HepG2 (cell line): ENCODE data around the gene EZH2. TPM values are rescaled to one million over a fixed set of nuclear protein-coding genes. Genes with fewer than 3 reads are reported as not detected.

Source experiments
- ATAC-seq: fragments of 200-7000 bp; cut with Tn5 transposase; 3 replicates; pipeline ENCODE4 v1.9.1; 2020; ENCODE audit warnings: mild to moderate bottlenecking, moderate library complexity
- BruUV-seq: library from RNA; stranded (reverse); fragments of 400-500 nt; replicated peaks from 2 replicates; lab custom pipeline; 2021; lab: Mats Ljungman, UMichigan
- CTCF ChIA-PET: fragments of 300-600 bp; formaldehyde crosslinking; extraction: SDS; loops from one replicate; lab custom pipeline; 2021; ENCODE audit warnings: low total read pairs, inconsistent platforms, low intra/inter-chr PET ratio; lab: Yijun Ruan, JAX
- POLR2A ChIA-PET: fragments of 350-600 bp; sonication (Branson Sonifier 250); formaldehyde crosslinking; loops from one replicate; lab custom pipeline; 2020; ENCODE audit warnings: antibody characterized with exemption, inconsistent platforms; lab: Yijun Ruan, JAX
- DNase-seq: peaks from one replicate; pipeline ENCODE4 v3.0.0-alpha.2; 2015; ENCODE audit warnings: low spot score
- FAIRE-seq: peaks from 3 replicates; lab custom pipeline; 2011; peaks lifted over from hg19 to GRCh38; lab: Jason Lieb, UNC
- H2AFZ ChIP-seq: one replicate; pipeline ENCODE4 v1.6.1; 2011; ENCODE audit warnings: low read length, inconsistent platforms
- H3K27ac ChIP-seq: fragments of 300-600 bp; 3 replicates; pipeline ENCODE4 v1.8.0; 2011; ENCODE audit warnings: mixed run types, mild to moderate bottlenecking, mixed read lengths, low read length, inconsistent platforms; ENCODE audit not compliant: insufficient read depth; ENCODE audit errors: extremely low read length
- H3K27me3 ChIP-seq, 2 experiments: fragments of 200-600 bp in 1 of 2; 2 replicates in 1 of 2; 3 replicates in 1 of 2; pipeline versions ENCODE4 v1.6.0 to v1.8.0; 2011; ENCODE audit warnings: low read length in 2 of 2, mild to moderate bottlenecking in 2 of 2, moderate library complexity in 2 of 2, inconsistent platforms in 1 of 2; ENCODE audit not compliant: insufficient read depth in 2 of 2, control insufficient read depth in 1 of 2
- H3K36me3 ChIP-seq, 2 experiments: fragments of 200-600 bp in 1 of 2; replicated peaks in 1 of 2; 2 replicates in 1 of 2; 3 replicates in 1 of 2; pipeline versions ENCODE4 v1.5.1 to v1.8.0; 2011; ENCODE audit warnings: low read length in 2 of 2, inconsistent platforms in 1 of 2; ENCODE audit not compliant: insufficient read depth in 2 of 2, control insufficient read depth in 1 of 2
- H3K4me1 ChIP-seq: 2 replicates; pipeline ENCODE4 v1.5.1; 2012; ENCODE audit warnings: low read length, inconsistent platforms; ENCODE audit not compliant: insufficient read depth
- H3K4me2 ChIP-seq: 2 replicates; pipeline ENCODE4 v1.6.0; 2011; ENCODE audit warnings: low read depth, low read length, inconsistent platforms
- H3K4me3 ChIP-seq, 3 experiments: fragments of 200-600 bp in 1 of 3; sonication (generic), shearing (Covaris generic) in 1 of 3; replicated peaks in 1 of 3; 2 replicates each; pipeline ENCODE4 v1.5.1; 2011 to 2016; ENCODE audit warnings: low read length in 3 of 3, inconsistent platforms in 2 of 3, low read depth in 2 of 3, mild to moderate bottlenecking in 2 of 3, control low read depth in 1 of 3, mixed read lengths in 1 of 3; ENCODE audit not compliant: insufficient read depth in 1 of 3
- H3K79me2 ChIP-seq: one replicate; pipeline ENCODE4 v1.6.1; 2011; ENCODE audit warnings: low read length, inconsistent platforms; ENCODE audit not compliant: insufficient read depth
- H3K9ac ChIP-seq: 2 replicates; pipeline ENCODE4 v1.6.0; 2011; ENCODE audit warnings: mild to moderate bottlenecking, low read depth, low read length, inconsistent platforms; ENCODE audit not compliant: insufficient read depth
- H3K9me3 ChIP-seq: 2 replicates; pipeline ENCODE4 v1.5.1; 2012; ENCODE audit warnings: mild to moderate bottlenecking, low read length
- H4K20me1 ChIP-seq: 2 replicates; pipeline ENCODE4 v1.6.0; 2011; ENCODE audit warnings: inconsistent platforms, mild to moderate bottlenecking, low read length, moderate library complexity; ENCODE audit not compliant: insufficient read depth
- ARID3A ChIP-seq: IDR thresholded peaks from 2 replicates; pipeline ENCODE4 v1.6.1; 2012; ENCODE audit warnings: low read depth, low read length, improper control_type of control experiment
- DRAP1 ChIP-seq: IDR thresholded peaks from 2 replicates; pipeline ENCODE4 v1.6.1; 2016; ENCODE audit warnings: missing genetic modification reagents, missing compliant biosample characterization
- KAT7 ChIP-seq: IDR thresholded peaks from 2 replicates; pipeline ENCODE4 v1.6.1; 2018; ENCODE audit warnings: borderline replicate concordance, missing compliant biosample characterization
- MNT ChIP-seq: fragments of 450-650 bp; IDR thresholded peaks from 2 replicates; pipeline ENCODE4 v1.6.1; 2016
- PLRG1 ChIP-seq: fragments of 450-650 bp; conservative IDR thresholded peaks from 2 replicates; pipeline ENCODE4 v1.6.1; 2016
- STAT6 ChIP-seq: sonication (generic); formaldehyde crosslinking; IDR thresholded peaks from 2 replicates; pipeline ENCODE4 v1.4.0; 2020; ENCODE audit warnings: missing genetic modification reagents, mild to moderate bottlenecking, borderline replicate concordance
- TAF1 ChIP-seq: sonication (generic); formaldehyde crosslinking; IDR thresholded peaks from 2 replicates; pipeline ENCODE4 v1.4.0; 2020; ENCODE audit warnings: missing genetic modification reagents
- U2AF2 ChIP-seq: fragments of 200-400 bp; formaldehyde crosslinking; IDR thresholded peaks from 2 replicates; pipeline ENCODE4 v1.6.1; 2017; ENCODE audit warnings: low read depth, mild to moderate bottlenecking, low read length
- ZNF281 ChIP-seq: sonication (generic); formaldehyde crosslinking; IDR thresholded peaks from 2 replicates; pipeline ENCODE4 v1.4.0; 2020; ENCODE audit warnings: missing genetic modification reagents, borderline replicate concordance
- ZNF512 ChIP-seq: sonication (generic); formaldehyde crosslinking; IDR thresholded peaks from 2 replicates; pipeline ENCODE4 v1.4.0; 2020; ENCODE audit warnings: mild to moderate bottlenecking, missing genetic modification reagents
- ZNF576 ChIP-seq: sonication (generic); formaldehyde crosslinking; IDR thresholded peaks from 2 replicates; pipeline ENCODE4 v1.4.0; 2020; ENCODE audit warnings: mild to moderate bottlenecking, missing genetic modification reagents
- WGBS: methylation state at CpG from one replicate; pipeline ENCODE4 v1.1.6; 2017; ENCODE audit warnings: low lambda C conversion rate; 5-methylcytosine and 5-hydroxymethylcytosine counted together
- in situ Hi-C: cut with HindIII; loops from 2 replicates; pipeline ENCODE4 v1.10.0; 2017; ENCODE audit warnings: low pct_unique_long_range_greater_than_20kb; ENCODE audit not compliant: extremely low pct_ligation_motif_present
- intact Hi-C: fragments of 100-400 bp; cut with micrococcal nuclease; formaldehyde crosslinking; loops from one replicate; pipeline ENCODE4 v1.10.0; 2022; ENCODE audit not compliant: unreplicated experiment
- polyA plus RNA-seq, 8 experiments: library from polyadenylated mRNA; depleted of rRNA in 3 of 8; stranded (reverse) in 7 of 8; unstranded in 1 of 8; fragments of >200 nt; fragmentation: Illumina TruSeq in 4 of 8; extraction: Trizol in 4 of 8; gene quantifications; 2 replicates each; pipeline versions ENCODE4 v1.2.1 to v1.2.3, GENCODE V29; 2011 to 2016; ENCODE audit warnings: low read depth in 4 of 8, missing spikeins in 1 of 8, mixed read lengths in 1 of 8; ENCODE audit not compliant: insufficient read depth in 1 of 8
- total RNA-seq, 5 experiments: library from RNA; depleted of rRNA; stranded (reverse); fragments of >200 nt; fragmentation: Illumina TruSeq; extraction: Trizol; gene quantifications; 2 replicates each; pipeline ENCODE4 v1.2.3, GENCODE V29; 2016; ENCODE audit warnings: low read depth in 1 of 5

Gene EZH2
- total and polyA plus RNA-seq, 2 of the 13 experiments (the other 11 are each of a cell fraction or from before 2014, with no cell fraction given), result 26.0 to 34.3 TPM

- no peaks in the 10 kb centered on the region for H3K27me3 ChIP-seq
- no peak for DNase-seq
- H4K20me1 ChIP-seq, result no peaks in the 10 kb centered on the region
- ChIA-PET CTCF (no interaction called here), POLR2A (no interaction called here)
- H3K4me1 ChIP-seq, result no peaks in the 10 kb centered on the region
- BruUV-seq, result no TSS peak
- H3K79me2 ChIP-seq, result no peaks in the 10 kb centered on the region
- 96% methylated on average over 9 of the region's 10 CpGs for WGBS
- intact Hi-C loops, result no loop called here
- no peak overlapping the region for H3K4me2 ChIP-seq
- H3K4me3 ChIP-seq, result no peak overlapping the region
- no peak overlapping the region for H3K27ac ChIP-seq
- H3K9ac ChIP-seq, result no peak overlapping the region
- peaks cover 18 to 82% of the 10 kb centered on the region in 2 experiments for H3K36me3 ChIP-seq
- H3K9me3 ChIP-seq, result no peaks in the 10 kb centered on the region
- ATAC-seq, result no peak
- in situ Hi-C loops, result no loop called here
- no peak overlapping the region for H2AFZ ChIP-seq
- no peak for FAIRE-seq
- TF ChIP-seq TAF1 (CRISPR knock-in tag) (no peak), ZNF512 (no peak), ZNF281 (no peak), ARID3A (no peak), KAT7 (CRISPR knock-in tag) (no peak), DRAP1 (CRISPR knock-in tag) (no peak), STAT6 (CRISPR knock-in tag) (no peak), PLRG1 (no peak), U2AF2 (no peak), MNT (no peak), ZNF576 (no peak)
Observed at GRCh38 chr7:148796841-148797240, 87.2 kb downstream of the EZH2 start.
